K562 (cell line): ENCODE measurements around the gene NDUFAF3. TPM values are rescaled to one million over a fixed set of nuclear protein-coding genes. Genes with fewer than 3 reads are reported as not detected.

Source experiments
- CREB1 ChIP-seq, 2 experiments: sonication (generic) in 1 of 2; formaldehyde crosslinking in 1 of 2; IDR thresholded peaks; 2 replicates each; pipeline versions ENCODE4 v1.6.1 to v1.8.0; 2012 to 2022; ENCODE audit warnings: inconsistent platforms in 1 of 2, mild to moderate bottlenecking in 1 of 2, missing genetic modification reagents in 1 of 2, moderate library complexity in 1 of 2
- ETV1 ChIP-seq: fragments of 450-650 bp; conservative IDR thresholded peaks from 2 replicates; pipeline ENCODE4 v1.6.1; 2016; ENCODE audit warnings: missing genetic modification characterization, control low read depth, low read depth, missing compliant biosample characterization
- HMG20A ChIP-seq: fragments of 450-650 bp; formaldehyde crosslinking; conservative IDR thresholded peaks from 2 replicates; pipeline ENCODE4 v1.4.0; 2020; ENCODE audit warnings: mild to moderate bottlenecking, mixed read lengths
- HNRNPK ChIP-seq: fragments of 200-400 bp; formaldehyde crosslinking; IDR thresholded peaks from one replicate; pipeline ENCODE4 v1.6.1; 2018; ENCODE audit warnings: mild to moderate bottlenecking, low read depth, low read length; ENCODE audit not compliant: poor library complexity, severe bottlenecking
- POLR2A ChIP-seq: fragments of 450-650 bp; conservative IDR thresholded peaks from 2 replicates; pipeline ENCODE4 v1.6.1; 2016
- SOX6 ChIP-seq: fragments of 450-650 bp; IDR thresholded peaks from 2 replicates; pipeline ENCODE4 v1.6.1; 2014; ENCODE audit warnings: mild to moderate bottlenecking
- SRSF3 ChIP-seq: fragments of 200-400 bp; formaldehyde crosslinking; IDR thresholded peaks from 2 replicates; pipeline ENCODE4 v1.6.1; 2016; ENCODE audit warnings: mild to moderate bottlenecking, low read length, moderate library complexity; ENCODE audit not compliant: insufficient read depth
- STAG1 ChIP-seq: sonication (generic); formaldehyde crosslinking; IDR thresholded peaks from 2 replicates; pipeline ENCODE4 v1.5.0; 2020; ENCODE audit warnings: missing genetic modification reagents, borderline replicate concordance
- TRIM24 ChIP-seq, 2 experiments: fragments of 450-650 bp; IDR thresholded peaks; 2 replicates each; pipeline ENCODE4 v1.6.1; 2016
- YY1 ChIP-seq, 3 experiments: IDR thresholded peaks; 2 replicates each; pipeline ENCODE4 v1.6.1; 2011; ENCODE audit warnings: low read length in 2 of 3, mild to moderate bottlenecking in 2 of 3, moderate library complexity in 2 of 3, borderline replicate concordance in 1 of 3, control low read depth in 1 of 3, low read depth in 1 of 3; ENCODE audit not compliant: insufficient read depth in 3 of 3, insufficient replicate concordance in 2 of 3, control insufficient read depth in 1 of 3, insufficient read length in 1 of 3; ENCODE audit errors: extremely low read depth in 1 of 3
- ZBTB8A ChIP-seq: fragments of 450-650 bp; IDR thresholded peaks from 2 replicates; pipeline ENCODE4 v1.6.1; 2018; ENCODE audit warnings: mild to moderate bottlenecking, moderate library complexity; ENCODE audit not compliant: partially characterized antibody
- ZNF124 ChIP-seq: sonication (generic); formaldehyde crosslinking; IDR thresholded peaks from 2 replicates; pipeline ENCODE4 v1.8.1; 2022; ENCODE audit warnings: missing genetic modification reagents
- ZNF583 ChIP-seq: fragments of 250-450 bp; sonication (Bioruptor Pico); IDR thresholded peaks from 2 replicates; pipeline ENCODE4 v1.4.0; 2020
- ZNF644 ChIP-seq: fragments of 200-800 bp; sonication (Bioruptor generic); IDR thresholded peaks from 2 replicates; pipeline ENCODE4 v1.6.1; 2016; ENCODE audit warnings: low read depth, missing genetic modification characterization, missing compliant biosample characterization
- polyA plus RNA-seq, 8 experiments: library from polyadenylated mRNA; depleted of rRNA in 4 of 8; stranded (reverse) in 5 of 8; unstranded in 3 of 8; fragments of >200 nt; fragmentation: Nextera tagmentation in 2 of 8; fragmentation: Illumina TruSeq in 1 of 8; extraction: Ambion mirVana in 2 of 8; extraction: Trizol in 1 of 8; gene quantifications; 2 replicates each; pipeline versions ENCODE4 v1.2.1 to v1.2.3, GENCODE V29; 2011 to 2014; ENCODE audit warnings: inconsistent platforms in 1 of 8, missing spikeins in 1 of 8
- total RNA-seq, 7 experiments: library from RNA; depleted of rRNA in 6 of 7; stranded (reverse); fragments of >200 nt in 6 of 7; fragmentation: Illumina TruSeq in 2 of 7; extraction: Trizol in 2 of 7; gene quantifications; 2 replicates each; pipeline versions ENCODE4 v1.2.1 to v1.2.3, GENCODE V29; 2011 to 2021; ENCODE audit warnings: low replicate concordance in 1 of 7
- TF ChIP-seq, protein P1 (sequence below): fragments of 450-650 bp; formaldehyde crosslinking; IDR thresholded peaks from 2 replicates; pipeline ENCODE4 v1.4.0; 2022; ENCODE audit warnings: missing genetic modification characterization
- TF ChIP-seq, protein P2 (sequence below): fragments of 450-650 bp; IDR thresholded peaks from 2 replicates; pipeline ENCODE4 v1.6.1; 2016; ENCODE audit warnings: low read depth
- TF ChIP-seq, protein P3 (sequence below): fragments of 450-650 bp; IDR thresholded peaks from one replicate; pipeline ENCODE4 v1.6.1; 2018; ENCODE audit warnings: mild to moderate bottlenecking, moderate library complexity; ENCODE audit not compliant: partially characterized antibody

Gene NDUFAF3
- total and polyA plus RNA-seq, 9 of the 15 experiments (the other 6 are each of a cell fraction or from before 2014, with no cell fraction given): 17.0 to 127 (median 36.3) TPM

DNA sequence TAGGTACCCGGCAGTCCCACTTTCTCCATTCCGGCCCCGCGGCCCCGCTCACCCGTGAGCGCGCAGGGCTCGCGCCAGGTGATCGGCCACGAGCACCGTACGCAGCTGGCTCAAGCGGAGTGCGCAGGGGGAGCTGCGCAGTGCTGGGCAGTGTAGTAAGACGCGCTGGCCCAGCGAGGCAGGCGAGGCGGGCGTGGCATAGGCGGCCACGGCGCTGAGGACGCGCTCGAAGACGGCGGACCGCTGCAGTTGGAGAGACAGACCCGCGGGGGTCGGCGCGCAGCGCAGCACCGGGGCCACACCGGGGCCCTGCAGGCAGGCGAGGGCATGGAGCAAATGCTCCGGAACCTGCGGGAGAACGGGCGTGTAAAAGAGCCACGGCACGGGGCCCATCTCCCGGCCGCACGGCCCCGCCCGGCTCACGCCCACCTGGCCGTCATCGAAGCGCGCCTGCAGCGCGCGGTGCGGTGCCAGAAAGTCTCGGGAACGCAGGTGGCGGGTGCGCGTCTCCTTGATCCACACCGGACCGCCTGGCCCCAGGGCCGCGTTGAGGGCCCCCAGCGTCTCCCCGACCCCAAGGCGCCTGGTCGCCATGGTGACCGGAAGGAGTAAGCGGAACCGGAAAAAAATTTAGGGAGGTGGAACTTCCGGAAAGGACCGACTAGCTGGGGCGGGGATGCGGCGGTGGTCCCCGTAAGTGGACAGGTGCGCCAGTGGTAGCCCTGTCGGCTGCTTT is 3.8 kb upstream of the NDUFAF3 start, which contains the start of gene DALRD3 (continued):
- TF ChIP-seq, protein P1, sequence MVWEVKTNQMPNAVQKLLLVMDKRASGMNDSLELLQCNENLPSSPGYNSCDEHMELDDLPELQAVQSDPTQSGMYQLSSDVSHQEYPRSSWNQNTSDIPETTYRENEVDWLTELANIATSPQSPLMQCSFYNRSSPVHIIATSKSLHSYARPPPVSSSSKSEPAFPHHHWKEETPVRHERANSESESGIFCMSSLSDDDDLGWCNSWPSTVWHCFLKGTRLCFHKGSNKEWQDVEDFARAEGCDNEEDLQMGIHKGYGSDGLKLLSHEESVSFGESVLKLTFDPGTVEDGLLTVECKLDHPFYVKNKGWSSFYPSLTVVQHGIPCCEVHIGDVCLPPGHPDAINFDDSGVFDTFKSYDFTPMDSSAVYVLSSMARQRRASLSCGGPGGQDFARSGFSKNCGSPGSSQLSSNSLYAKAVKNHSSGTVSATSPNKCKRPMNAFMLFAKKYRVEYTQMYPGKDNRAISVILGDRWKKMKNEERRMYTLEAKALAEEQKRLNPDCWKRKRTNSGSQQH: no peak
- TF ChIP-seq SRSF3 (no peak), ETV1 (tag) (peak; percentile 62), ZNF583 (CRISPR knock-in tag) (no peak), CREB1 (IDR thresholded peaks at IDR 0.05) (peak; percentile 93), CREB1 (CRISPR knock-in tag; IDR thresholded peaks at IDR 0.05) (peak; percentile 93), SOX6 (no peak), POLR2A (peak; percentile 43), STAG1 (CRISPR knock-in tag) (no peak), YY1 (IDR thresholded peaks at IDR 0.05; ENCODE audit: borderline replicate concordance in 1 of 3, control insufficient read depth in 1 of 3, extremely low read depth in 1 of 3, insufficient read depth in 3 of 3, insufficient read length in 1 of 3, insufficient replicate concordance in 2 of 3, low read depth in 1 of 3, low read length in 2 of 3) (no peak), ZNF124 (CRISPR knock-in tag) (no peak), ZNF644 (tag) (no peak), TRIM24 (IDR thresholded peaks at IDR 0.05) (no peak), HNRNPK (no peak), ZBTB8A (no peak), HMG20A (CRISPR knock-in tag) (no peak)
- TF ChIP-seq, protein P2, sequence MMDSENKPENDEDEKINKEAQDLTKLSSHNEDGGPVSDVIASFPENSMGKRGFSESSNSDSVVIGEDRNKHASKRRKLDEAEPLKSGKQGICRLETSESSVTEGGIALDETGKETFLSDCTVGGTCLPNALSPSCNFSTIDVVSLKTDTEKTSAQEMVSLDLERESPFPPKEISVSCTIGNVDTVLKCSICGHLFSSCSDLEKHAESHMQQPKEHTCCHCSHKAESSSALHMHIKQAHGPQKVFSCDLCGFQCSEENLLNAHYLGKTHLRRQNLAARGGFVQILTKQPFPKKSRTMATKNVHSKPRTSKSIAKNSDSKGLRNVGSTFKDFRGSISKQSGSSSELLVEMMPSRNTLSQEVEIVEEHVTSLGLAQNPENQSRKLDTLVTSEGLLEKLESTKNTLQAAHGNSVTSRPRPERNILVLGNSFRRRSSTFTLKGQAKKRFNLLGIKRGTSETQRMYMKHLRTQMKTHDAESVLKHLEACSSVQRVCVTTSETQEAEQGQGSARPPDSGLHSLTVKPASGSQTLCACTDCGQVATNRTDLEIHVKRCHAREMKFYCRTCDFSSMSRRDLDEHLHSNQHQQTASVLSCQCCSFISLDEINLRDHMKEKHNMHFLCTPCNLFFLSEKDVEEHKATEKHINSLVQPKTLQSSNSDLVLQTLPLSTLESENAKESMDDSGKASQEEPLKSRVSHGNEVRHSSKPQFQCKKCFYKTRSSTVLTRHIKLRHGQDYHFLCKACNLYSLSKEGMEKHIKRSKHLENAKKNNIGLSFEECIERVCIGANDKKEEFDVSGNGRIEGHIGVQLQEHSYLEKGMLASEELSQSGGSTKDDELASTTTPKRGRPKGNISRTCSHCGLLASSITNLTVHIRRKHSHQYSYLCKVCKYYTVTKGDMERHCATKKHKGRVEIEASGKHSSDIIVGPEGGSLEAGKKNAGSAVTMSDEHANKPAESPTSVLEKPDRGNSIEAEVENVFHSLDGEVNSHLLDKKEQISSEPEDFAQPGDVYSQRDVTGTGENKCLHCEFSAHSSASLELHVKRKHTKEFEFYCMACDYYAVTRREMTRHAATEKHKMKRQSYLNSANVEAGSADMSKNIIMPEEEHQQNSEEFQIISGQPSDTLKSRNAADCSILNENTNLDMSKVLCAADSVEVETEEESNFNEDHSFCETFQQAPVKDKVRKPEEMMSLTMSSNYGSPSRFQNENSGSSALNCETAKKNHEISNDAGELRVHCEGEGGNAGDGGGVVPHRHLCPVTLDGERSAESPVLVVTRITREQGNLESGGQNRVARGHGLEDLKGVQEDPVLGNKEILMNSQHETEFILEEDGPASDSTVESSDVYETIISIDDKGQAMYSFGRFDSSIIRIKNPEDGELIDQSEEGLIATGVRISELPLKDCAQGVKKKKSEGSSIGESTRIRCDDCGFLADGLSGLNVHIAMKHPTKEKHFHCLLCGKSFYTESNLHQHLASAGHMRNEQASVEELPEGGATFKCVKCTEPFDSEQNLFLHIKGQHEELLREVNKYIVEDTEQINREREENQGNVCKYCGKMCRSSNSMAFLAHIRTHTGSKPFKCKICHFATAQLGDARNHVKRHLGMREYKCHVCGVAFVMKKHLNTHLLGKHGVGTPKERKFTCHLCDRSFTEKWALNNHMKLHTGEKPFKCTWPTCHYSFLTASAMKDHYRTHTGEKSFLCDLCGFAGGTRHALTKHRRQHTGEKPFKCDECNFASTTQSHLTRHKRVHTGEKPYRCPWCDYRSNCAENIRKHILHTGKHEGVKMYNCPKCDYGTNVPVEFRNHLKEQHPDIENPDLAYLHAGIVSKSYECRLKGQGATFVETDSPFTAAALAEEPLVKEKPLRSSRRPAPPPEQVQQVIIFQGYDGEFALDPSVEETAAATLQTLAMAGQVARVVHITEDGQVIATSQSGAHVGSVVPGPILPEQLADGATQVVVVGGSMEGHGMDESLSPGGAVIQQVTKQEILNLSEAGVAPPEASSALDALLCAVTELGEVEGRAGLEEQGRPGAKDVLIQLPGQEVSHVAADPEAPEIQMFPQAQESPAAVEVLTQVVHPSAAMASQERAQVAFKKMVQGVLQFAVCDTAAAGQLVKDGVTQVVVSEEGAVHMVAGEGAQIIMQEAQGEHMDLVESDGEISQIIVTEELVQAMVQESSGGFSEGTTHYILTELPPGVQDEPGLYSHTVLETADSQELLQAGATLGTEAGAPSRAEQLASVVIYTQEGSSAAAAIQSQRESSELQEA: no peak
- TF ChIP-seq, protein P3, sequence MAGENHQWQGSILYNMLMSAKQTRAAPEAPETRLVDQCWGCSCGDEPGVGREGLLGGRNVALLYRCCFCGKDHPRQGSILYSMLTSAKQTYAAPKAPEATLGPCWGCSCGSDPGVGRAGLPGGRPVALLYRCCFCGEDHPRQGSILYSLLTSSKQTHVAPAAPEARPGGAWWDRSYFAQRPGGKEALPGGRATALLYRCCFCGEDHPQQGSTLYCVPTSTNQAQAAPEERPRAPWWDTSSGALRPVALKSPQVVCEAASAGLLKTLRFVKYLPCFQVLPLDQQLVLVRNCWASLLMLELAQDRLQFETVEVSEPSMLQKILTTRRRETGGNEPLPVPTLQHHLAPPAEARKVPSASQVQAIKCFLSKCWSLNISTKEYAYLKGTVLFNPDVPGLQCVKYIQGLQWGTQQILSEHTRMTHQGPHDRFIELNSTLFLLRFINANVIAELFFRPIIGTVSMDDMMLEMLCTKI: no peak
